Endothelial cell of umbilical vein (primary cell): Measurements from ENCODE around the gene IPPK.

Source experiments
- CTCF ChIP-seq, 2 donors: IDR thresholded peaks; 1 replicate in 1 of 2; 2 replicates in 1 of 2; pipeline ENCODE4 v1.5.1; 2011; ENCODE audit warnings: low read length in 2 of 2, mild to moderate bottlenecking in 2 of 2, moderate library complexity in 2 of 2, control low read depth in 1 of 2, inconsistent platforms in 1 of 2, low read depth in 1 of 2; ENCODE audit not compliant: insufficient read depth in 1 of 2; ENCODE audit errors: extremely low read depth in 1 of 2
- MAX ChIP-seq: IDR thresholded peaks from 2 replicates; pipeline ENCODE4 v1.6.1; 2011; ENCODE audit not compliant: insufficient read depth, insufficient read length
- POLR2A ChIP-seq: IDR thresholded peaks from 2 replicates; pipeline ENCODE4 v1.6.1; 2012; ENCODE audit warnings: low read depth, mild to moderate bottlenecking, control low read depth, low read length

- TF ChIP-seq CTCF (IDR thresholded peaks at IDR 0.05; ENCODE audit: extremely low read depth in 1 of 2, insufficient read depth in 1 of 2, low read depth in 1 of 2, low read length in 2 of 2) (no peak), POLR2A (no peak), MAX (no peak)
Measured at GRCh38 chr9:92612292-92612691, 57.6 kb downstream of the IPPK start.
